Skeletal muscle tissue (tissue), 4 donors: Measurements from ENCODE around the gene L1CAM. TPM values are rescaled to one million over a fixed set of nuclear protein-coding genes. Genes with fewer than 3 reads are reported as not detected.

Experiments used
- H3K27ac ChIP-seq: one replicate; pipeline ENCODE4 v1.7.0; 2013; ENCODE audit warnings: mild to moderate bottlenecking, low read depth, low read length, inconsistent platforms
- H3K27me3 ChIP-seq, 3 donors: one replicate each; pipeline ENCODE4 v1.7.0; 2013; ENCODE audit warnings: low read length in 3 of 3; ENCODE audit not compliant: control insufficient read depth in 3 of 3, insufficient read depth in 3 of 3
- H3K36me3 ChIP-seq, 3 donors: one replicate each; pipeline ENCODE4 v1.7.0; 2013; ENCODE audit warnings: low read length in 3 of 3; ENCODE audit not compliant: control insufficient read depth in 3 of 3, insufficient read depth in 3 of 3
- H3K4me1 ChIP-seq, 3 donors: one replicate each; pipeline ENCODE4 v1.7.0; 2013; ENCODE audit warnings: low read length in 3 of 3, mild to moderate bottlenecking in 3 of 3; ENCODE audit not compliant: control insufficient read depth in 3 of 3, insufficient read depth in 3 of 3
- H3K4me3 ChIP-seq, 3 donors: one replicate each; pipeline ENCODE4 v1.7.0; 2013; ENCODE audit warnings: low read length in 3 of 3
- H3K9ac ChIP-seq, 3 donors: one replicate each; pipeline ENCODE4 v1.7.0; 2013; ENCODE audit warnings: low read length in 3 of 3, mild to moderate bottlenecking in 3 of 3, moderate library complexity in 2 of 3, low read depth in 1 of 3
- H3K9me3 ChIP-seq, 3 donors: one replicate each; pipeline ENCODE4 v1.7.0; 2013; ENCODE audit warnings: low read length in 3 of 3; ENCODE audit not compliant: control insufficient read depth in 3 of 3
- total RNA-seq: library from RNA; depleted of rRNA; stranded (reverse); fragments of >200 nt; gene quantifications from one replicate; pipeline ENCODE4 v1.2.3, GENCODE V29; 2014
- donor health status: Osteomylitis.

L1CAM gene
- total RNA-seq = 1.6 TPM

GRCh38 chrX:153885968-153886903 lies at the start of gene L1CAM:
Gene L1CAM, minus strand, starts transcription at chrX:153886173. Its CDS starts 10,337 bp downstream, at chrX:153875836.
- Histone ChIP-seq H3K27me3 (peaks cover 34 to 60% (median 37%) of the 10 kb centered on the region in 3 donors), H3K4me3 (no peak within 1 kb of the TSS), H3K9me3 (peaks cover 0 to 7% (median 0%) of the 10 kb centered on the region in 3 donors), H3K36me3 (no peaks in the 10 kb centered on the region), H3K9ac (no peak within 1 kb of the TSS), H3K27ac (no peak within 1 kb of the TSS), H3K4me1 (no peaks in the 10 kb centered on the region)

GRCh38 chrX:153935326-153935851 lies 49.4 kb upstream of the L1CAM start:
- Histone ChIP-seq H3K36me3 (peaks cover 8 to 22% (median 14%) of the 10 kb centered on the region in 3 donors), H3K4me1 (peaks cover 9 to 17% (median 14%) of the 10 kb centered on the region in 3 donors), H3K27me3 (no peaks in the 10 kb centered on the region), H3K9me3 (no peaks in the 10 kb centered on the region), H3K27ac (no peak overlapping the region), H3K4me3 (peak overlapping the region; percentile 51 to 65 (median 60)), H3K9ac (peak overlapping the region in 1 of 3 donors; percentile 50)

GRCh38 chrX:153934762-153935325 lies 48.9 kb upstream of the L1CAM start, which contains the start of gene NAA10:
Gene NAA10, minus strand, starts transcription at chrX:153935037. Its CDS starts 133 bp downstream, at chrX:153934904.
- Histone ChIP-seq H3K4me1 (peaks cover 9 to 18% (median 14%) of the 10 kb centered on the region in 3 donors), H3K27ac (peak within 1 kb of the TSS; percentile 7), H3K9me3 (no peaks in the 10 kb centered on the region), H3K9ac (peak within 1 kb of the TSS; percentile 74 to 82 (median 81)), H3K4me3 (peak within 1 kb of the TSS; percentile 74 to 80 (median 77)), H3K36me3 (peaks cover 12 to 25% (median 20%) of the 10 kb centered on the region in 3 donors), H3K27me3 (no peaks in the 10 kb centered on the region)

GRCh38 chrX:153934148-153934761 lies 48.3 kb upstream of the L1CAM start:
- peaks cover 12 to 25% (median 24%) of the 10 kb centered on the region in 3 donors for H3K36me3 ChIP-seq
- H3K9ac ChIP-seq = peak overlapping the region; percentile 74 to 82 (median 81)
- peaks cover 11 to 24% (median 14%) of the 10 kb centered on the region in 3 donors for H3K4me1 ChIP-seq
- no peaks in the 10 kb centered on the region for H3K9me3 ChIP-seq
- no peaks in the 10 kb centered on the region for H3K27me3 ChIP-seq
- peak overlapping the region; percentile 7 for H3K27ac ChIP-seq
- H3K4me3 ChIP-seq = peak overlapping the region; percentile 74 to 80 (median 77)

- Histone ChIP-seq H3K27ac (peak overlapping the region; percentile 7), H3K9me3 (no peaks in the 10 kb centered on the region), H3K9ac (peak overlapping the region in 2 of 3 donors; percentile 81 to 82)
These were observed 47.8 kb upstream of the L1CAM start for GRCh38 chrX:153933748-153934147.

GRCh38 chrX:153932220-153932915 lies 46.4 kb upstream of the L1CAM start:
- H3K4me1 ChIP-seq = peaks cover 17 to 35% (median 20%) of the 10 kb centered on the region in 3 donors
- no peak overlapping the region for H3K4me3 ChIP-seq
- no peak overlapping the region for H3K9ac ChIP-seq
- no peaks in the 10 kb centered on the region for H3K9me3 ChIP-seq
- peaks cover 12 to 25% (median 24%) of the 10 kb centered on the region in 3 donors for H3K36me3 ChIP-seq
- H3K27ac ChIP-seq = no peak overlapping the region
- no peaks in the 10 kb centered on the region for H3K27me3 ChIP-seq

More at GRCh38 chrX:153933748-153934147, 47.8 kb upstream of the L1CAM start:
- H3K4me1 ChIP-seq = peaks cover 15 to 29% (median 16%) of the 10 kb centered on the region in 3 donors
- no peaks in the 10 kb centered on the region for H3K27me3 ChIP-seq
- H3K4me3 ChIP-seq = peak overlapping the region; percentile 74 to 80 (median 77)
- H3K36me3 ChIP-seq = peaks cover 12 to 25% (median 24%) of the 10 kb centered on the region in 3 donors

GRCh38 chrX:153931748-153932147 lies 45.8 kb upstream of the L1CAM start:
- Histone ChIP-seq H3K9me3 (no peaks in the 10 kb centered on the region), H3K4me1 (peaks cover 22 to 41% (median 26%) of the 10 kb centered on the region in 3 donors)

GRCh38 chrX:153931151-153931550 lies 45.2 kb upstream of the L1CAM start:
- Histone ChIP-seq H3K4me1 (peaks cover 27 to 47% (median 31%) of the 10 kb centered on the region in 3 donors), H3K36me3 (peaks cover 12 to 25% (median 24%) of the 10 kb centered on the region in 3 donors), H3K4me3 (no peak overlapping the region), H3K9ac (peak overlapping the region in 1 of 3 donors; percentile 40), H3K27ac (no peak overlapping the region), H3K27me3 (no peaks in the 10 kb centered on the region), H3K9me3 (no peaks in the 10 kb centered on the region)

More at GRCh38 chrX:153931748-153932147, 45.8 kb upstream of the L1CAM start:
- Histone ChIP-seq H3K27me3 (no peaks in the 10 kb centered on the region), H3K27ac (no peak overlapping the region), H3K9ac (no peak overlapping the region), H3K36me3 (peaks cover 12 to 25% (median 24%) of the 10 kb centered on the region in 3 donors), H3K4me3 (no peak overlapping the region)
